ENCODE measurements around the gene DOCK11.

DNA sequence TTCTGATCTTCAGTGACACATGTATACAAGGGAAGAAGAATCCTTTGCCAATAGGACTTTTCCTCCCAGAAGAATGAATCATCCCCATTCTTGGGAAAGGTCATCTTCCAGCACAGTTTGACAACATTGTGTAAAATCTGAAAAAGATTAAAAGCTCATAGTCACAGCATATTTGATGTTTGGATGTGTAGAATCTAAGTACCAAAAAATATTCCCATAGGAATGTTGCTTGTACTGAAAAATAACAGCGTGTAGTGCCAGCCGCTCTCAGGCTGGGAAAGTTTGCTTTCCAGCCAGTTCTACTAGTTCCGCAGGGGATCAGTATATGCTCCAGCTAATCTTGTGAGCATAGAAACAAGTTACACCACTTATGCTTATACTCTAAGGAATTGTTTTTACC, 157.1 kb downstream of the DOCK11 start:
- TF ChIP-seq, protein P1, sequence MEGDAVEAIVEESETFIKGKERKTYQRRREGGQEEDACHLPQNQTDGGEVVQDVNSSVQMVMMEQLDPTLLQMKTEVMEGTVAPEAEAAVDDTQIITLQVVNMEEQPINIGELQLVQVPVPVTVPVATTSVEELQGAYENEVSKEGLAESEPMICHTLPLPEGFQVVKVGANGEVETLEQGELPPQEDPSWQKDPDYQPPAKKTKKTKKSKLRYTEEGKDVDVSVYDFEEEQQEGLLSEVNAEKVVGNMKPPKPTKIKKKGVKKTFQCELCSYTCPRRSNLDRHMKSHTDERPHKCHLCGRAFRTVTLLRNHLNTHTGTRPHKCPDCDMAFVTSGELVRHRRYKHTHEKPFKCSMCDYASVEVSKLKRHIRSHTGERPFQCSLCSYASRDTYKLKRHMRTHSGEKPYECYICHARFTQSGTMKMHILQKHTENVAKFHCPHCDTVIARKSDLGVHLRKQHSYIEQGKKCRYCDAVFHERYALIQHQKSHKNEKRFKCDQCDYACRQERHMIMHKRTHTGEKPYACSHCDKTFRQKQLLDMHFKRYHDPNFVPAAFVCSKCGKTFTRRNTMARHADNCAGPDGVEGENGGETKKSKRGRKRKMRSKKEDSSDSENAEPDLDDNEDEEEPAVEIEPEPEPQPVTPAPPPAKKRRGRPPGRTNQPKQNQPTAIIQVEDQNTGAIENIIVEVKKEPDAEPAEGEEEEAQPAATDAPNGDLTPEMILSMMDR (IDR thresholded peaks at IDR 0.05): no peak
- no peak for TF ChIP-seq POLR2A (IDR thresholded peaks at IDR 0.05)

All from uterus (tissue), 2 donors.